IMR-90 (cell line): Measurements from ENCODE around the gene CERK. TPM values are rescaled to one million over a fixed set of nuclear protein-coding genes. Genes with fewer than 3 reads are reported as not detected.
A peak's percentile ranks its signal among the peaks of the same experiment; 100 is the strongest.

Source experiments
- ATAC-seq: fragments of 200-7000 bp; cut with Tn5 transposase; 2 replicates; pipeline ENCODE4 v1.9.1; 2020; ENCODE audit warnings: low read depth, mild to moderate bottlenecking, moderate library complexity
- BruUV-seq: library from RNA; stranded (reverse); fragments of 400-500 nt; replicated peaks from 2 replicates; lab custom pipeline; 2021; lab: Mats Ljungman, UMichigan
- CTCF ChIA-PET: fragments of 300-600 bp; formaldehyde crosslinking; extraction: SDS; loops from one replicate; lab custom pipeline; 2021; ENCODE audit warnings: antibody characterized with exemption; lab: Yijun Ruan, JAX
- POLR2A ChIA-PET: fragments of 300-600 bp; sonication (Branson Sonifier 250); formaldehyde crosslinking; loops from one replicate; lab custom pipeline; 2022; ENCODE audit warnings: antibody characterized with exemption; ENCODE audit not compliant: unreplicated experiment; lab: Charles Lee
- DNase-seq: peaks from one replicate; pipeline ENCODE4 v3.0.0; 2013
- H2AFZ ChIP-seq: replicated peaks from 2 replicates; pipeline ENCODE3; 2013; ENCODE audit warnings: low read length, mild to moderate bottlenecking; ENCODE audit not compliant: poor library complexity
- H2AK5ac ChIP-seq: 2 replicates; pipeline ENCODE4 v1.6.1; 2013; ENCODE audit warnings: low read depth, low read length, inconsistent platforms
- H2AK9ac ChIP-seq: replicated peaks from 2 replicates; pipeline ENCODE3; 2013; ENCODE audit warnings: mild to moderate bottlenecking, low read depth, low read length, moderate library complexity; ENCODE audit not compliant: poor library complexity
- H2BK120ac ChIP-seq: 2 replicates; pipeline ENCODE4 v1.6.1; 2013; ENCODE audit warnings: low read depth, low read length, inconsistent platforms
- H2BK15ac ChIP-seq: 3 replicates; pipeline ENCODE4 v1.6.1; 2013; ENCODE audit warnings: low read depth, low read length, inconsistent platforms
- H2BK20ac ChIP-seq: 2 replicates; pipeline ENCODE4 v1.6.1; 2013; ENCODE audit warnings: low read depth, mild to moderate bottlenecking, inconsistent platforms, low read length, moderate library complexity
- H2BK5ac ChIP-seq: 2 replicates; pipeline ENCODE4 v1.6.1; 2013; ENCODE audit warnings: mild to moderate bottlenecking, low read depth, low read length, inconsistent platforms; ENCODE audit not compliant: poor library complexity, severe bottlenecking
- H3K14ac ChIP-seq: replicated peaks from 2 replicates; pipeline ENCODE4 v1.6.1; 2013; ENCODE audit warnings: low read depth, low read length, inconsistent platforms
- H3K18ac ChIP-seq: 2 replicates; pipeline ENCODE4 v1.6.1; 2013; ENCODE audit warnings: low read depth, low read length, control low read depth
- H3K23ac ChIP-seq: 2 replicates; pipeline ENCODE4 v1.6.1; 2013; ENCODE audit warnings: low read depth, low read length, inconsistent platforms
- H3K27ac ChIP-seq: 2 replicates; pipeline ENCODE4 v1.5.1; 2013; ENCODE audit warnings: mild to moderate bottlenecking, control low read depth, low read length; ENCODE audit not compliant: insufficient read depth
- H3K27me3 ChIP-seq: 2 replicates; pipeline ENCODE4 v1.6.1; 2013; ENCODE audit warnings: low read length; ENCODE audit not compliant: control insufficient read depth, insufficient read depth
- H3K36me3 ChIP-seq: 2 replicates; pipeline ENCODE4 v1.6.1; 2013; ENCODE audit warnings: low read length, mixed read lengths; ENCODE audit not compliant: control insufficient read depth, insufficient read depth
- H3K4ac ChIP-seq: 2 replicates; pipeline ENCODE4 v1.6.1; 2013; ENCODE audit warnings: low read depth, low read length, inconsistent platforms
- H3K4me1 ChIP-seq: 2 replicates; pipeline ENCODE4 v1.6.1; 2013; ENCODE audit warnings: low read length, mixed read lengths; ENCODE audit not compliant: control insufficient read depth, insufficient read depth
- H3K4me2 ChIP-seq: 2 replicates; pipeline ENCODE4 v1.6.1; 2013; ENCODE audit warnings: low read depth, mild to moderate bottlenecking, control low read depth, low read length, moderate library complexity
- H3K4me3 ChIP-seq: 2 replicates; pipeline ENCODE4 v1.5.1; 2013; ENCODE audit warnings: low read depth, mild to moderate bottlenecking, control low read depth, low read length, moderate library complexity; ENCODE audit not compliant: insufficient read depth
- H3K56ac ChIP-seq: 2 replicates; pipeline ENCODE4 v1.6.1; 2013; ENCODE audit warnings: low read length, inconsistent platforms; ENCODE audit not compliant: insufficient read depth; ENCODE audit errors: extremely low read depth
- H3K79me1 ChIP-seq, 2 experiments: 2 replicates each; pipeline ENCODE4 v1.6.1; 2013; ENCODE audit warnings: low read length in 2 of 2, inconsistent platforms in 1 of 2, low read depth in 1 of 2
- H3K9ac ChIP-seq: 2 replicates; pipeline ENCODE4 v1.6.1; 2013; ENCODE audit warnings: low read depth, low read length, control low read depth
- H3K9me1 ChIP-seq: 2 replicates; pipeline ENCODE4 v1.6.1; 2013; ENCODE audit warnings: low read length, inconsistent platforms; ENCODE audit not compliant: insufficient read depth
- H3K9me3 ChIP-seq: 2 replicates; pipeline ENCODE4 v1.6.1; 2013; ENCODE audit warnings: low read length; ENCODE audit not compliant: control insufficient read depth, insufficient read depth
- H4K20me1 ChIP-seq: 2 replicates; pipeline ENCODE4 v1.6.1; 2013; ENCODE audit warnings: low read length, inconsistent platforms; ENCODE audit not compliant: insufficient read depth
- H4K5ac ChIP-seq: 2 replicates; pipeline ENCODE4 v1.6.1; 2013; ENCODE audit warnings: mild to moderate bottlenecking, low read depth, low read length, control low read depth
- H4K8ac ChIP-seq, 2 experiments: 2 replicates each; pipeline ENCODE4 v1.6.1; 2013; ENCODE audit warnings: low read depth in 2 of 2, low read length in 2 of 2, control low read depth in 1 of 2, inconsistent platforms in 1 of 2
- H4K91ac ChIP-seq: 2 replicates; pipeline ENCODE4 v1.6.1; 2013; ENCODE audit warnings: low read depth, low read length, inconsistent platforms; ENCODE audit not compliant: insufficient read depth
- MAZ ChIP-seq: IDR thresholded peaks from 2 replicates; pipeline ENCODE4 v1.6.1; 2012; ENCODE audit warnings: low read depth, mild to moderate bottlenecking, low read length, improper control_type of control experiment, moderate library complexity, borderline replicate concordance
- WGBS, 2 experiments: methylation state at CpG; one replicate each; pipeline versions ENCODE4 v1.1.5 to v1.1.7; 2013; ENCODE audit warnings: missing lambda C conversion rate in 2 of 2; ENCODE audit not compliant: insufficient read length in 1 of 2; ENCODE audit errors: extremely low coverage in 2 of 2; 5-methylcytosine and 5-hydroxymethylcytosine counted together
- dilution Hi-C: fragments of 300-500 bp; cut with HindIII; formaldehyde crosslinking; loops from one replicate; pipeline ENCODE4 v1.14.3; 2018; ENCODE audit warnings: low sequenced_read_pairs; ENCODE audit not compliant: unreplicated experiment
- in situ Hi-C: fragments of 300-500 bp; cut with MboI; formaldehyde crosslinking; loops from 3 replicates; pipeline ENCODE4 v1.14.3; 2019; ENCODE audit warnings: low sequenced_read_pairs, inconsistent platforms, mixed read lengths
- intact Hi-C: fragments of 100-400 bp; cut with micrococcal nuclease; formaldehyde crosslinking; loops from 2 replicates; pipeline ENCODE4 v1.10.0; 2022
- polyA plus RNA-seq, 3 experiments: library from polyadenylated mRNA; depleted of rRNA; stranded (reverse); fragments of >200 nt; gene quantifications; 2 replicates each; pipeline ENCODE4 v1.2.3, GENCODE V29; 2012; ENCODE audit warnings: low replicate concordance in 1 of 3
- total RNA-seq: library from RNA; depleted of rRNA; stranded (reverse); fragments of >200 nt; gene quantifications from 2 replicates; pipeline ENCODE4 v1.2.3, GENCODE V29; 2012
- TF ChIP-seq, protein P1 (sequence below): fragments of 150-350 bp; IDR thresholded peaks from 2 replicates; pipeline ENCODE4 v1.6.1; 2017; ENCODE audit warnings: mild to moderate bottlenecking, antibody characterized with exemption, low read length, low read depth

CERK gene
- total and polyA plus RNA-seq, 2 of the 4 experiments (the other 2 are of a cell fraction) = 25.3 to 38.7 TPM

DNA sequence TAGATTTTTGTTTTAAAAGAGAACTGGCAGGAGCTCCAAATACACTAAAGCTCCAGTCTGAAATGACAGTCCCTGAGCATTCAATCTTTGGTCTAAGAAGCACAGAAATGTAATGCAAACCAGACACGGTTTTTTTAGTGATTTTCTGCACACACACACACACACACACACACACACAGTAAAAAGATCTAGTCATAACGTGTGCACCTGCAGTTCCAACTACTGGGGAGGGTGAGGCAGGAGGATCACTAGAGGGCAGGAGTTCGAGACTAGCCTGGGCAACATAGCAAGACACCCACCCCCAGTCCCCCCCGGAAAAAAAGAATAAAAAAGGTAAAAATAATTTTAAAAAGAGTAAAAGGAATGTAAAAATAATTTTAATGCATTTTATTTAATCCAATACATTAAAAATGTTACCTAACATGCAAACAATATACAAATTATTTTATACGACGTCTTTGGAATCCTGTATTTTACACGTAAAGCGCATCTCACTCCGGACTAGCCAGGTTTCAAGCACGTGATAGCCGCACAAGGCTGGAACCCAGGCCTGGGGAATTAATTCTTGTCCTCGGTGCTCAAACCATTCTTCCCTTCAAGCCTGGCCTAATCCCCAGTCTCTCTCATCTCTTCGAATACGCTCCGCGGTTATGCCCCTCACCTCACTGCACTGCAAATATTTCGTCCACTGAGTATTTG, 23.6 kb upstream of the CERK start:
- H3K27ac ChIP-seq = peak overlapping the region; percentile 96
- CTCF ChIA-PET = interaction anchor here (1.5 kb wide), 1 partner anchor 37 kb away, joined by 4 read pairs; no protein-coding TSS in a partner anchor
- H3K4me2 ChIP-seq = peak overlapping the region; percentile 90
- peak overlapping the region; percentile 94 for H3K56ac ChIP-seq
- no peaks in the 10 kb centered on the region for H4K20me1 ChIP-seq
- peak overlapping the region; percentile 95 to 97 for H4K8ac ChIP-seq
- no peak for TF ChIP-seq MAZ
- TF ChIP-seq, protein P1, sequence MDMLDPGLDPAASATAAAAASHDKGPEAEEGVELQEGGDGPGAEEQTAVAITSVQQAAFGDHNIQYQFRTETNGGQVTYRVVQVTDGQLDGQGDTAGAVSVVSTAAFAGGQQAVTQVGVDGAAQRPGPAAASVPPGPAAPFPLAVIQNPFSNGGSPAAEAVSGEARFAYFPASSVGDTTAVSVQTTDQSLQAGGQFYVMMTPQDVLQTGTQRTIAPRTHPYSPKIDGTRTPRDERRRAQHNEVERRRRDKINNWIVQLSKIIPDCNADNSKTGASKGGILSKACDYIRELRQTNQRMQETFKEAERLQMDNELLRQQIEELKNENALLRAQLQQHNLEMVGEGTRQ = 0 out of 2 replicates have a peak, but pooled peaks have one; percentile 8
- intact Hi-C loops (no loop called here), in situ Hi-C loops (no loop called here), dilution Hi-C loops (no loop called here)
- H3K79me1 ChIP-seq = peaks cover 28 to 46% of the 10 kb centered on the region in 2 experiments
- H3K4me3 ChIP-seq = peak overlapping the region; percentile 83
- H3K18ac ChIP-seq = peak overlapping the region; percentile 43
- peak overlapping the region; percentile 80 for H2AK9ac ChIP-seq
- DNase-seq (peak; percentile 9), ATAC-seq (no peak)
- H3K9ac ChIP-seq = peak overlapping the region; percentile 98
- H2BK15ac ChIP-seq = 0 out of 3 replicates have a peak overlapping the region, but pooled peaks have one; percentile 34
- H3K4me1 ChIP-seq = peaks cover 6% of the 10 kb centered on the region
- H2BK120ac ChIP-seq = peak overlapping the region; percentile 70
- H2AK5ac ChIP-seq = peak overlapping the region; percentile 99
- H2BK20ac ChIP-seq = no peak overlapping the region
- H3K27me3 ChIP-seq = no peaks in the 10 kb centered on the region
- H3K36me3 ChIP-seq = no peaks in the 10 kb centered on the region
- H3K4ac ChIP-seq = peak overlapping the region; percentile 92
- H2AFZ ChIP-seq = peak overlapping the region; percentile 92
- TSS peak; percentile 98 for BruUV-seq
- peak overlapping the region; percentile 90 for H3K23ac ChIP-seq
- H2BK5ac ChIP-seq = peak overlapping the region; percentile 85
- H3K9me1 ChIP-seq = peaks cover 4% of the 10 kb centered on the region; the same call in 1 of the 2 replicates
- WGBS, 2 experiments = 0% methylated on average over 9 of the region's 17 CpGs; no CpG with 5 or more reads in 1 of the 2 experiments
- H3K14ac ChIP-seq = peak overlapping the region; percentile 91
- no peaks in the 10 kb centered on the region for H3K9me3 ChIP-seq
- peak overlapping the region; percentile 86 for H4K5ac ChIP-seq
- POLR2A ChIA-PET = interaction anchor here (0.6 to 1.2 kb wide), 5 partner anchors 8 to 23 kb away, joined by 3 to 9 read pairs (median 3); no protein-coding TSS in a partner anchor
- peak overlapping the region; percentile 92 for H4K91ac ChIP-seq
